CD14-positive monocyte (primary cell): Measurements from ENCODE around the gene TMEM126A. TPM values are rescaled to one million over a fixed set of nuclear protein-coding genes. Genes with fewer than 3 reads are reported as not detected.

Experiments used
- DNase-seq, 3 donors: peaks; one replicate each; pipeline ENCODE4 v3.0.0-alpha.2; 2011 to 2022
- H2AFZ ChIP-seq: 2 replicates; pipeline ENCODE4 v1.6.0; 2012; ENCODE audit warnings: mild to moderate bottlenecking, low read depth, low read length, inconsistent platforms; ENCODE audit not compliant: insufficient read depth, poor library complexity, severe bottlenecking
- H3K27ac ChIP-seq, 2 donors: 1 replicate in 1 of 2; 2 replicates in 1 of 2; pipeline ENCODE4 v1.5.1; 2012 to 2013; ENCODE audit warnings: low read length in 2 of 2, control low read depth in 1 of 2, inconsistent platforms in 1 of 2, low read depth in 1 of 2, mild to moderate bottlenecking in 1 of 2
- H3K27me3 ChIP-seq, 2 donors: one replicate each; pipeline versions ENCODE4 v1.6.0 to v1.6.1; 2011 to 2013; ENCODE audit warnings: low read length in 2 of 2; ENCODE audit not compliant: control insufficient read depth in 2 of 2, insufficient read depth in 2 of 2
- H3K36me3 ChIP-seq, 2 donors: replicated peaks in 1 of 2; 1 replicate in 1 of 2; 2 replicates in 1 of 2; pipeline versions ENCODE4 v1.5.1 to v1.6.1; 2012 to 2013; ENCODE audit warnings: low read length in 2 of 2, control low read depth in 1 of 2, inconsistent platforms in 1 of 2, mild to moderate bottlenecking in 1 of 2; ENCODE audit not compliant: insufficient read depth in 2 of 2, control insufficient read depth in 1 of 2
- H3K4me1 ChIP-seq, 2 donors: 1 replicate in 1 of 2; 2 replicates in 1 of 2; pipeline versions ENCODE4 v1.5.1 to v1.6.1; 2012 to 2013; ENCODE audit warnings: low read length in 2 of 2, control low read depth in 1 of 2, inconsistent platforms in 1 of 2, mild to moderate bottlenecking in 1 of 2, moderate library complexity in 1 of 2; ENCODE audit not compliant: insufficient read depth in 2 of 2, control insufficient read depth in 1 of 2
- H3K4me2 ChIP-seq: replicated peaks from 2 replicates; pipeline ENCODE3; 2012; ENCODE audit warnings: low read length, moderate library complexity, mild to moderate bottlenecking; ENCODE audit not compliant: poor library complexity, severe bottlenecking; ENCODE audit errors: extremely low read depth
- H3K4me3 ChIP-seq, 3 experiments: fragments of 200-600 bp in 1 of 3; sonication (generic) in 1 of 3; replicated peaks in 1 of 3; 1 replicate in 2 of 3; 2 replicates in 1 of 3; pipeline ENCODE4 v1.5.1; 2011 to 2013; ENCODE audit warnings: low read length in 3 of 3, mild to moderate bottlenecking in 3 of 3, control low read depth in 2 of 3, low read depth in 2 of 3, inconsistent platforms in 1 of 3, moderate library complexity in 1 of 3
- H3K79me2 ChIP-seq: 2 replicates; pipeline ENCODE4 v1.6.0; 2012; ENCODE audit warnings: mild to moderate bottlenecking, control low read depth, inconsistent platforms, low read length, moderate library complexity; ENCODE audit not compliant: insufficient read depth
- H3K9ac ChIP-seq: 2 replicates; pipeline ENCODE4 v1.6.0; 2017; ENCODE audit warnings: low read length, mild to moderate bottlenecking; ENCODE audit not compliant: insufficient read depth, poor library complexity, severe bottlenecking
- H3K9me3 ChIP-seq, 2 donors: replicated peaks in 1 of 2; 1 replicate in 1 of 2; 2 replicates in 1 of 2; pipeline versions ENCODE4 v1.5.1 to v1.6.1; 2012 to 2013; ENCODE audit warnings: low read length in 2 of 2, control low read depth in 1 of 2; ENCODE audit not compliant: control insufficient read depth in 1 of 2, insufficient read depth in 1 of 2
- H4K20me1 ChIP-seq: 2 replicates; pipeline ENCODE4 v1.6.0; 2012; ENCODE audit warnings: mild to moderate bottlenecking, low read length, control low read depth, moderate library complexity; ENCODE audit not compliant: insufficient read depth
- H3K27ac Mint-ChIP-seq, 7 donors: one replicate each; pipeline ENCODE4 v1.8.0; 2020; ENCODE audit warnings: mild to moderate bottlenecking in 7 of 7, mixed read lengths in 7 of 7, moderate library complexity in 6 of 7, inconsistent platforms in 2 of 7
- H3K27me3 Mint-ChIP-seq, 3 donors: one replicate each; pipeline ENCODE4 v1.8.0; 2021 to 2022; ENCODE audit warnings: low read depth in 3 of 3, mild to moderate bottlenecking in 3 of 3, mixed read lengths in 3 of 3, moderate library complexity in 3 of 3, inconsistent platforms in 1 of 3
- H3K36me3 Mint-ChIP-seq, 2 donors: one replicate each; pipeline ENCODE4 v1.8.0; 2020; ENCODE audit warnings: mixed read lengths in 2 of 2, inconsistent platforms in 1 of 2, mild to moderate bottlenecking in 1 of 2
- H3K4me1 Mint-ChIP-seq: one replicate; pipeline ENCODE4 v1.8.0; 2020; ENCODE audit warnings: mild to moderate bottlenecking, mixed read lengths
- H3K4me3 Mint-ChIP-seq, 2 donors: one replicate each; pipeline ENCODE4 v1.8.0; 2020; ENCODE audit warnings: mild to moderate bottlenecking in 2 of 2, mixed read lengths in 2 of 2, moderate library complexity in 1 of 2
- H3K9me3 Mint-ChIP-seq, 7 donors: one replicate each; pipeline ENCODE4 v1.8.0; 2020 to 2022; ENCODE audit warnings: mixed read lengths in 7 of 7, mild to moderate bottlenecking in 6 of 7, moderate library complexity in 6 of 7, inconsistent platforms in 2 of 7
- WGBS: methylation state at CpG from one replicate; pipeline ENCODE4 v1.1.5; 2013; ENCODE audit warnings: missing lambda C conversion rate; ENCODE audit not compliant: insufficient coverage; 5-methylcytosine and 5-hydroxymethylcytosine counted together
- intact Hi-C, 2 donors: fragments of 100-400 bp; cut with micrococcal nuclease; formaldehyde crosslinking; loops; one replicate each; pipeline versions ENCODE4 v1.15.0 to v1.15.1; 2023
- polyA plus RNA-seq, 3 donors: library from polyadenylated mRNA; depleted of rRNA in 1 of 3; unstranded in 2 of 3; stranded (reverse) in 1 of 3; fragments of 300-500 nt in 2 of 3; fragments of >200 nt in 1 of 3; fragmentation: Illumina TruSeq in 2 of 3; gene quantifications; 1 replicate in 2 of 3; 2 replicates in 1 of 3; pipeline ENCODE4 v1.2.3, GENCODE V29; 2012 to 2021
- TF ChIP-seq, protein P1 (sequence below): fragments of 200-600 bp; IDR thresholded peaks from one replicate; pipeline ENCODE4 v1.8.0; 2022; ENCODE audit warnings: antibody characterized with exemption, mild to moderate bottlenecking

Gene TMEM126A
- polyA plus RNA-seq, 3 donors: 23.9 to 71.3 (median 71.1) TPM

DNA sequence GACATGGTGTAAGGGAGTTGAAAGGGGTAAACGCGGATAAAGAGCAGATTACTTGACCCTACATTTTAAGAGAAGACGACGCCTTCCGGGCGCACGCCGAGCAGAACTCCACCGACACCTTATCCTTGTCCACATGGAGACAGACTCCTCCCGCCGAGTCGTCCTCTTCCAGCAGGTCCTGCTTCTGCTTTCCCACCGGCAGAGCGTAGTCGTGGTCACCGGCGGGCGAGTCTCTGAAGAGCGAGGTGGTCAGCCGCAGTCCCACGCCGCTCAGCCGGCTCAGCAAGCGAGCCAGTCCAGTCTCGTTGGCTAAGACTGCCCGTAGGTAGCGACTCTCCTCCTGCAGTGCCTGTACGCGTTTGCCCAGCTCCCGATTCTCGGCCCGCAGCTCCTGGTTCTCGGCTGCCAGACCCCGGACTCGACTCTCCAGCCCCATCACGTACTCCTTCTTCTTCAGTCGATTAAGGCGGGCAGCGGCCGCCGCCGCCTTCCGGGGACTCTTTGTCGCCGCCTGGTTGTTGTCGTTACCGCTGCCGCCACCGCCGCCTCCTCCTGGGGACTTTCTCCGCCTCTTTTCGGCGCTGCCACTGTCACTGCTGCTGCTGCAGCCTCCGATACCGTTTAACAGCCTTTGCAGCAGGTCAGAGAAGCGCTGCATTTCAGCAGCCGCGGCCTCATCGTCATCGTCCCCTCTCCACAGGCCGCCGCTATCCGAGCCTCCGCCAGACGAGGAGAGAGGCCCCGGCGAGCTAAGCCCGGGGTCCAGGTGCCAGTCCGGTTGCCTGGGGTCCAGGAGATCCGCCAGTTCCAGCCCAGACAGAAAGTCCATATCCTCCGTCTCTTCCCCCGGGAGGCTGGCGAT lies 16.2 kb downstream of the TMEM126A start:
- peak overlapping the region; percentile 98 for H3K9ac ChIP-seq
- peak overlapping the region; percentile 93 for H3K4me2 ChIP-seq
- Mint-ChIP-seq H3K27me3 (no peaks in the 10 kb centered on the region), H3K4me3 (peak overlapping the region; percentile 98 to 100), H3K27ac (peak overlapping the region; percentile 97 to 99 (median 98)), H3K4me1 (peaks cover 32% of the 10 kb centered on the region), H3K36me3 (peaks cover 22 to 23% of the 10 kb centered on the region in 2 donors), H3K9me3 (peaks cover 0 to 2% (median 0%) of the 10 kb centered on the region in 7 donors)
- intact Hi-C loops: loop anchor here (1.0 to 10.0 kb wide), 3 partner anchors 9 to 581 kb away; partner anchors contain the start of genes DLG2 (in 2 of the 2), TMEM126B (in 2 of the 2) and EED (in 1 of the 2)
- H3K27me3 ChIP-seq: no peaks in the 10 kb centered on the region
- peaks cover 16 to 20% of the 10 kb centered on the region in 2 donors for H3K36me3 ChIP-seq
- peaks cover 17 to 32% of the 10 kb centered on the region in 2 donors for H3K4me1 ChIP-seq
- peak; percentile 70 to 74 (median 71) for DNase-seq
- peak overlapping the region; percentile 56 to 94 (median 78) for H3K4me3 ChIP-seq
- TF ChIP-seq, protein P1, sequence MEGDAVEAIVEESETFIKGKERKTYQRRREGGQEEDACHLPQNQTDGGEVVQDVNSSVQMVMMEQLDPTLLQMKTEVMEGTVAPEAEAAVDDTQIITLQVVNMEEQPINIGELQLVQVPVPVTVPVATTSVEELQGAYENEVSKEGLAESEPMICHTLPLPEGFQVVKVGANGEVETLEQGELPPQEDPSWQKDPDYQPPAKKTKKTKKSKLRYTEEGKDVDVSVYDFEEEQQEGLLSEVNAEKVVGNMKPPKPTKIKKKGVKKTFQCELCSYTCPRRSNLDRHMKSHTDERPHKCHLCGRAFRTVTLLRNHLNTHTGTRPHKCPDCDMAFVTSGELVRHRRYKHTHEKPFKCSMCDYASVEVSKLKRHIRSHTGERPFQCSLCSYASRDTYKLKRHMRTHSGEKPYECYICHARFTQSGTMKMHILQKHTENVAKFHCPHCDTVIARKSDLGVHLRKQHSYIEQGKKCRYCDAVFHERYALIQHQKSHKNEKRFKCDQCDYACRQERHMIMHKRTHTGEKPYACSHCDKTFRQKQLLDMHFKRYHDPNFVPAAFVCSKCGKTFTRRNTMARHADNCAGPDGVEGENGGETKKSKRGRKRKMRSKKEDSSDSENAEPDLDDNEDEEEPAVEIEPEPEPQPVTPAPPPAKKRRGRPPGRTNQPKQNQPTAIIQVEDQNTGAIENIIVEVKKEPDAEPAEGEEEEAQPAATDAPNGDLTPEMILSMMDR: peak; percentile 58
- H3K9me3 ChIP-seq: no peaks in the 10 kb centered on the region
- peak overlapping the region; percentile 92 for H2AFZ ChIP-seq
- under 1% methylated on average over 71 of the region's 73 CpGs for WGBS
- H4K20me1 ChIP-seq: peaks cover 47% of the 10 kb centered on the region
- H3K79me2 ChIP-seq: peaks cover 63% of the 10 kb centered on the region
- H3K27ac ChIP-seq: peak overlapping the region; percentile 86 to 97

DNA sequence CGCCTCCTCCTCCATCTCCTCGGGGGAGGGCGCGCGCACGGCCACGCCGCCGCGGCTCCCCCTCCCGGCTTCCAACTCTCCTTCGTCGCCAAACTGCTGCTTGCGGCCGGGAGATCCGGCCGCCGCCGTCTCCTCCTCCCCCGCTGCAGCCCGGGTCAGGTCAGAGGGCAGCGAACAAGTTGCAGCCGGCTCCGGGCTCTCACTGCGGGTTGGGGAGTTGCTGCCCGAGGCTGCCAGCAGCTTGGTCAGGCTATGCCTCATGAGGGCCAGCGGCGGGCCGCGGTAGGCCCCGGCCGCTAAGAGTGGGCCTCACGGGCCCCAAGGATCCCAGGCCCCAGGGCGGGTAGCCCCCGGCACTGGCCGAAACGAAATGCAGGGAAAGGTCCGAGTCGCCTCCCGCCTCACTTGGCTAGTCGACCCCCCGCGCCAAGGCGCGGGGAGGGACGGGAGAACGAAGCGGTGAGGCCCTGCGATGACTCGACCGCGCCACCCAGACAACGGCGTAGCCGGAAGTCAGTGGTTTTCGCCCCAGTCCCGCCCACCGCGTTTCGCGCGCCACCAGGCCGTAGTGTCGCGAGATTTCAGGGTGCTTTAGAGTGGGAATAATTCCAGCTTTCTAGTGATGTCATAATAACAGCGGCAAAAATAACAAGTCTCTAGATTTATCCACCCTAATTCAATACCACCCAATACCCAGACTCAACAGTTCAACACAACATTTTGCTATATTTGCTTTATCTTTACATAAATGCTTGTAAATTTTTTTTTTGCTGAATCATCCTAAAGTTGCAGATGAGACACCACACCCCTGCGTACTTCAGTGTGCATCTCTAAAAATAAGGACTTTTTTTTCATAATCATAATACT lies 17.1 kb downstream of the TMEM126A start, which contains the start of gene CREBZF:
Gene CREBZF, minus strand, starts transcription at position 515 of the 867 bp plus-strand sequence. Its CDS starts 254 bp downstream, at position 261.
- H3K9me3 Mint-ChIP-seq: peaks cover 0 to 2% (median 0%) of the 10 kb centered on the region in 7 donors

More for the DNA sequence above, 17.1 kb downstream of the TMEM126A start, which contains the start of gene CREBZF:
- Mint-ChIP-seq H3K36me3 (peaks cover 16% of the 10 kb centered on the region in 2 donors), H3K27me3 (peaks cover 0 to 2% (median 0%) of the 10 kb centered on the region in 3 donors), H3K4me1 (peaks cover 28% of the 10 kb centered on the region), H3K27ac (peak within 1 kb of the TSS; percentile 97 to 99 (median 98)), H3K4me3 (peak within 1 kb of the TSS; percentile 98 to 100)
- H3K4me2 ChIP-seq: peak within 1 kb of the TSS; percentile 93
- no peaks in the 10 kb centered on the region for H3K9me3 ChIP-seq
- peaks cover 39% of the 10 kb centered on the region for H4K20me1 ChIP-seq
- TF ChIP-seq, protein P1: no peak
- 0% methylated on average over 55 of the region's 67 CpGs for WGBS
- peaks cover 17 to 32% of the 10 kb centered on the region in 2 donors for H3K4me1 ChIP-seq
- peak; percentile 93 to 94 (median 94) for DNase-seq
- peak within 1 kb of the TSS; percentile 86 to 97 for H3K27ac ChIP-seq
- H3K79me2 ChIP-seq: peaks cover 54% of the 10 kb centered on the region
- H3K36me3 ChIP-seq: peaks cover 11 to 13% of the 10 kb centered on the region in 2 donors
- H3K4me3 ChIP-seq: peak within 1 kb of the TSS; percentile 56 to 94 (median 78)
- intact Hi-C loops: loop anchor here (1.0 to 10.0 kb wide), 3 partner anchors 10 to 580 kb away; partner anchors contain the start of genes DLG2 (in 2 of the 2), TMEM126B (in 2 of the 2) and EED (in 1 of the 2)
- no peaks in the 10 kb centered on the region for H3K27me3 ChIP-seq
- peak within 1 kb of the TSS; percentile 98 for H3K9ac ChIP-seq
- peak within 1 kb of the TSS; percentile 92 for H2AFZ ChIP-seq
